HG02571 (cell line): ENCODE results near the gene ZFP36L1.

ENCODE experiments used
- ATAC-seq: cut with Tn5 transposase; IDR thresholded peaks from one replicate; pipeline ENCODE4 v1.9.1; 2021; ENCODE audit warnings: mild to moderate bottlenecking, moderate library complexity; ENCODE audit not compliant: unreplicated experiment

ZFP36L1 gene

DNA sequence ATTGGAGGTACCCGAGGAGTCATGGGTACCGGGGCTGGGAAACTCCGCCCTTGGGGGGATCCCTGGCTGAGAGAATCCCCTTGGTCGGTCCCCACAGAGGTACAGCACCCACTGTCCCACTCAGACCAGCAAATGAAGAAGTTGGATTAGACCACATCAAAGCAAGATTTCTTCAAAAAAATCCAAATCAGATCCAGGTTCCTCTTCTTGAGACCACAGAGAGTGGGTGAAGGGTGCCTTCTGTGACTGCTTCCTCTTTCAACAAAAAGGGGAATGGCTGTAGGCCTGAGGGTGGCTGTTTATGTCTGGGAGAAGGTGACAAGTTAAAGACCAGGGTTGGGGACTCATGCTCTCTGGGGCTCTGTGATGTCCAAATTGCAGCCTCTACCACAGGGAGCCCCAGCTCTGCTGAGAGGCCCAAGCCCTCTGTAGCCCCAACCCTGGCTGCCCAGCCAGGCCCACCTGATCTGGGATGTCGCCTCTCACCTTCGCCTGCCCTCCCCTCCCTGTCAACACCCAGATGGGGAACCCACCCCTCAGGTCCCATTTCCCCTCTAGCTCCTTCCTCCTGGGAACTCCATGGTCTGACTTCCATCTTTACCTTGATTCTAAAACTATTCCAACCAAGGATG, 50.9 kb downstream of the ZFP36L1 start:
- peak; percentile 74 for ATAC-seq

DNA sequence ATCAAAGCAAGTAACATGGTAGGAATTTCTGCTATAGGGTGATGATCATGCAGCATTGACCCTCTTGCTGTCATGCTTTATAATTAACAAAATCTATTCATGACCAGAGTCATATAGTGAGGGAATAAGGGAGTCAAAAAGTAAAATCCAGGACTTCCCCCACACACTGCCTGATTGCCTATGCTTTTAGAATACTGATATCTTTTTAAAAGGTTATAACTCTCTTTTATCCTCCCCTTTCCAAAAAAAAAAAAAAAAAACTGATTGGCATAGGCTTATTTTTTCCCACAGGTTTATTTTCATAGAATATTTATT, 51.4 kb downstream of the ZFP36L1 start:
- no peak for ATAC-seq

DNA sequence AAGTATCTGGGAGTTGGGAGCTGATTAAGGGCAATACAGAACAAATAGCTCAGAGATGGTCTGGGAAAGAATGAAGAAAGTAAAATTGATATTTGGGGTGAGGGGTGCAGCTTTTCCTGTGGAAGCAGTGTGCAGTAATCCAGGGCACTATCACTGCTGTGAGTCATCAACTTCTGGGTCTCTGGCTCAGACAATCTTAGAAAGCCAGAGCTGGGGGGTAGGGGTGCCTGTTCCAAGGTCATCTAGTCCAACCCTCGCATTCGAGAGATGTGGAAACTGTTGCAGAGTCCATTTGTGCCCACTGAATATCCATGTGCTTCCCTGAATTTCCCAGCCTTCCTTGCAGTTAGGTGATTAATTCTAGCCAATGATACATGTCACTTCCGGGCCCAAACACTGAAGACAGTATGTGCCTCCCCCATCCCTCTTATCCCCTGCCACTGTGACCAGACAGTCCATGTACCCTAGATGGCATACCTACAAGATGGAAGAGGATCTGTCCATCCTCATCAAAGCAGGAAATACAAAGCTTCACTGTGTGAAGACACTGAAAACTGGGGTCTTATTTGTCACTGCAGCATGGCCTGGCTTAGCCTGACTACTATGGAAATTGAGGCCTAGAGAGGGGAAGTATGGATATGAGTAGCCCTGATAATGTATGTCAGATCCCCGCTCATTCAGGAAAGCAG, 51.9 kb downstream of the ZFP36L1 start:
- no peak for ATAC-seq

DNA sequence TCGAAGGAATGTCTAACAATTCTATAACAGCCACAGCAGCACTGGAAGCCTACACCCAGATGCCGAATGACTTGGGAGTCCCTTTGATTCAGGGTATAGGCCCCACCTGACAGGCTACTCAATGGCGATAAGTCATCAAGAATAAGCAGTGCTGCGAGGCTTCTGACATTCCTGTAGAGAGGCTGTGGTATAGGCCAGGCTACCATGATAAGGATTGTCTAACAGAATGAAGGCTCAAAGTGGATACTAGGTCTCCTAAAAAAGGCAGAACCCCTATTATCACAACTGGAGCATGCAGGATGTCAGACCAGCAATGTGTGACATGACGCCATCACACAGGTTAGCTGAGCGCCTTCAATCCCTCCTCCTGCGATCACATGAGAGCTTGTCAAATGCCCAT, 53.2 kb downstream of the ZFP36L1 start:
- no peak for ATAC-seq

DNA sequence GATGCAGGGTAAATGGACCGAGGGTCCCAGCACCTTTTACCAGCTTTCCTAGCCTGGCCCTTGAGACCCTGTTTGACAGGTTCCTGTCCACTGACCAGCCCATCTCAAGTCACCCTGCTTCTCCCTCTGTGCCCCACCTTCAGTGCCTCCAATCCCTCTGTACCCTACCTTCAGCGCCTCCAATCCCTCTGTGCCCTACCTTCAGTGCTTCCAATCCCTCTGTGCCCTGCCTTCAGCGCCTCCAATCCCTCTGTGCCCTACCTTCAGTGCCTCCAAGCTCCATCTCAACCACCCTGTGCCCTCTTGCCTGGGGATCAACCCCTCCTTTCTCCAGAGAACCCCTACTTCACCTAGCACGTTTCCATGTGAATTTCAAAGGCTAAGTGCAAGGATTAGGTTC, 54.3 kb downstream of the ZFP36L1 start:
- ATAC-seq, result no peak
